Activated CD8-positive, alpha-beta memory T cell treated with anti-CD3 and anti-CD28 coated beads, Interleukin-2, amount 50 U/mL, for 24 hours (primary cell): Measurements from ENCODE around the gene LSG1.
A peak's percentile ranks its signal among the peaks of the same experiment; 100 is the strongest.

ENCODE experiments used
- DNase-seq: peaks from one replicate; pipeline ENCODE4 v3.0.0-alpha.2; 2020; ENCODE audit errors: extremely low read depth

The LSG1 gene

DNA sequence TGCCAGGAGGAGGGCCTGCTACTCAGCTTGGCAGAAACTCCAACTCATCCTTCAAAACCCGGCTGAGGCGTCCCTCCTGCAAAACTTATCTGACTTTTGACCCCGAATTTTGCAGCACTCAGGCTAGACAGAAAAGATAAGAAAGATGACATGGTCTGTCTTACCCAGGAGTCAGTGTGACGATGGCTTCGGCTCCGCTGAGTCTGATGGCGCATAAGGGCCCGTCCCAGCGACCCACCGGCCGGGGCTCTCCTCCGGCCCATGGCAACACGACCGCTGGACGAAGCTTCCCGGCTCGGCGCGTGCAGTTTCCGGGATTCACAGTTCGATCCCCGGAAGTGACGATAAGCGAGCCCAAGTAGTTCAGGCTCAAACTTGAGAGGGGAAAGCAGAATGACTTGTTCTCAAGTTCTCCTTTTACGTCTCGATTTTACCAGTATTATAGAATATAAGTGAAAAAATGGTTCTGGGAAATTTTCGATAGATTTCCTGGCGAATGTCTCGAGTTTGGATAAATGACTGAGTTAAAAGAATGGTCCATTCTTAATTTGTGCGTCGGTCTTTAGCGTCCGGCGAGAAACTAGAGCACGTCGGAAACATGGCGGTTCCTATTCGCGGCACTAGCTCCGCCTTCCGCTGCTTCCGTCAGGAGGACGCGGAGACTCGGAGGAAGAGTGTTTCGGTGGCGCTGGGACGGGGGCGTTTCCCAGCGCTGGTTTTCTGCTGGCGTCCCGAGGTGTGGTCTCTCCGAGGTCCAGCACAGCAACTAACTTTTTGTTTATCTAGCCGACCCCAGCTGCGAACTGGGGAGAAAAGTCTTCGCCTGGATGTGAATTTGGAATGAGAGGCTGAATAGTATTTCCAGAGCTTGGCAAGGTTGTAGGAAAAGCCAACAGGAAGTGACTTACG, at the start of gene LSG1:
TSS of gene LSG1 (minus strand) at position 292 of the 909 bp plus-strand sequence. CDS start at position 263, 29 bp downstream.
- DNase-seq = peak; percentile 79

- DNase-seq = no peak
Measured at GRCh38 chr3:194720048-194720447, 48.1 kb upstream of the LSG1 start.

- no peak for DNase-seq
Measured at GRCh38 chr3:194718079-194718478, 46.1 kb upstream of the LSG1 start.

DNA sequence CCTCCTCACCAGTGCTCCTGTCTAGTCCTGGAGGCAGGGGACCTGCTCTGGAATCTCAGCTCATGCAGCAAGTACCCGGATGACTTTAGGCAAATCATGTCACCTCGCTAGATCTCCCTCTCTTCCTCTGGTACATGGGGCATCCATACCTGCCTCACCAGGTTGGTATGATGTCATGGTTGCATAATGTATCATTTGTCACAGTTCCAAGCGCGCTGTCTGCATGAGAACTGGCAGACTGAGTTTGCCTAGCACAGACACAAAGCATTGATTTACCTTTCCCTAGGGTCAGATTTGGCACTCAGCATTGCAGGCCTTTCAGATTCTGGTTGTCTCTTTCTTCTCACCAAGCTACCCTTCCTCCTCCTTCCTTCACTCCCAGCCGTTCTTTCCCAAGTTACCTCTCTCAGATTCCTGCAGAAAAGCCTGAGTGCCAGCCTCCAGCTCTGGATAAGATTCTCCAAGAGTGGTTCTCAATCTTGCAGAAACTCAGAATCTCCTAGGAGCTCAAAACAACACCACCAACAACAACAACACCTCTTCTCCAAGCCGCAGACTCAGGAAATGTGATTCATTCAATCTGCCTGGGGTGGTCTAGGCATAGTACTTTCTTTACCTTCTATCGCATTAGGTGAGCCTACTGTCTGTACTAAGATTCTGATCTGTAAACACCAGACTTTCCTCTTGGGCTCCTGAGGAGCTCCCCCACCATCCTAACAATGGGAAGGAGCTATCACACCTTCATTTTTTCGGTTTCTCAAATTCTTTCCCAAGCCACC, 43.2 kb upstream of the LSG1 start:
- no peak for DNase-seq

DNA sequence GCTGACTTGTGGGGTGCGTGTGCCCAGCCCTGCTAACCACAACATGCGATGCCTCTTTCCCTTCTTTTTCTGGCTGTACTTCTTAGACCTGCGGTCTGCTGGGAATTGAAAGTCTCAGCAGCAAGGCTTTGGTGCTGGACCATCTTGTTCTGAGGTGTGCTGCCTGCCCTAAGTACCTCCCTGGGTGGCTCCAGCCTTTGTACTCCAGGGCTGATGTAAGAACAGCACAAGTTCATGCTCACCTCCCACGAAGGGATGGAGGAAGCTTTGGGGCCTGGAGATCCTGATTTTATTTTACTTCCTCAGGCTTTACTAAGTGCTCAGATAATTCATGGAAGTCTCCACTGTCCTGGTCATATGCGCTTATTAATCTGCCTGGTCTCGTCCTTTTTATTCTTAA, 42.6 kb upstream of the LSG1 start:
- no peak for DNase-seq

DNA sequence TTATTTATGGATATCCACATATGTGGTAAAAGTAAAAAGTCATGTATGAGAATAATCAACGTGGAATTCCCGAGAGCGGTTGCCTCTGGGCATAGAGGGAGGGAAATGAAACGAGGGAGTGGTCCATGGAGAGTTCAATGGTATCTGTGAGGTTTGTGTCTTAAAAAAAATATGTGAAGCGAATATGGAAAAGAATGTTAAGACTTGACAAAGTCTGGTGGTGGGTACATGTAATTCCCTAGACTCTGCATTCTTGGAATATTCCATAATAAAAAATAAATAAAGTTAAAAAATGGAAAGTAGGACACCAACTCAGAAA, 42.1 kb upstream of the LSG1 start:
- DNase-seq = no peak

GRCh38 chr3:194713299-194714136, 41.5 kb upstream of the LSG1 start:
- no peak for DNase-seq

GRCh38 chr3:194711913-194712312, 39.9 kb upstream of the LSG1 start:
- no peak for DNase-seq

GRCh38 chr3:194711286-194711685, 39.3 kb upstream of the LSG1 start:
- no peak for DNase-seq

DNA sequence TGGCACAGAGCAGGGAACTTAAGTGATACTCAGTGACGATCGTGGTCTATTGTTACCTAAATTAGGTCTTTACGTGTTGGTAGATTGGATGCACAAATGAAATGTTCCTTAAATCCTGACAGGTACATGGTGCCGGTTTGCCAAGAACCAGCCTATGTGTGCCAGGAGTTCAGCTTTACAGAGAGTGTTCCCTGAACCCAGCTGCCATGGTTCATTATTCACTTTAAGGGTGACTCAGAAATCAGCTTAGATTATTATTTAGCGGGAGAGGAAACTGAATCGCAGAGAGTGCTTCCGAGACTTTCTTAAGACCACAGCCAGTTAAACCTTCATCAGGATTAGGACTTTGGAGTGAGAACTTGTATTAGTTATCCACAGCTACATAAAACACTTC, 35.2 kb upstream of the LSG1 start:
- no peak for DNase-seq

DNA sequence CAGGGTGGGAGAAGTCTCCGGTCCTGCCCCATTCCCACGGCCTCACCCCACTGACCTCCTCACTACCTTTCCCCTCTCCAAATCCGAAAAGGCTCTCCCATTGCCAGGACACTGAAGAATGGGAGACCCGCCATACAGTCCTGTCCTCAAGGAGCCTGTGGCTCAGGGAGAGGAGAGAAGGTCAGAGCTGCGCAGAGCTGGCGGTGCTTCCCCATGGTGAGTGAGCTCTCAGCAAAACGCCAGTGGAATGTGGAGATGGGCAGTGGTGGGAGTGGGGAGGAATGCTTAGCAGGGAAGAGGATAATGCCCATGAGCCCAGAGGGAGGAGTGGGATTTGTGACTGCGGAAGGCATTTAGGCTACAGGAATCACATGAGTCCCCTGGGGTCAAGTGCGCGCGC, 33.8 kb upstream of the LSG1 start:
- DNase-seq = no peak

- no peak for DNase-seq
Measured at GRCh38 chr3:194705227-194705626, 33.2 kb upstream of the LSG1 start.

- DNase-seq = no peak
Measured at GRCh38 chr3:194702545-194702944, 30.6 kb upstream of the LSG1 start.

GRCh38 chr3:194696702-194697101, 24.7 kb upstream of the LSG1 start:
- DNase-seq = no peak

DNA sequence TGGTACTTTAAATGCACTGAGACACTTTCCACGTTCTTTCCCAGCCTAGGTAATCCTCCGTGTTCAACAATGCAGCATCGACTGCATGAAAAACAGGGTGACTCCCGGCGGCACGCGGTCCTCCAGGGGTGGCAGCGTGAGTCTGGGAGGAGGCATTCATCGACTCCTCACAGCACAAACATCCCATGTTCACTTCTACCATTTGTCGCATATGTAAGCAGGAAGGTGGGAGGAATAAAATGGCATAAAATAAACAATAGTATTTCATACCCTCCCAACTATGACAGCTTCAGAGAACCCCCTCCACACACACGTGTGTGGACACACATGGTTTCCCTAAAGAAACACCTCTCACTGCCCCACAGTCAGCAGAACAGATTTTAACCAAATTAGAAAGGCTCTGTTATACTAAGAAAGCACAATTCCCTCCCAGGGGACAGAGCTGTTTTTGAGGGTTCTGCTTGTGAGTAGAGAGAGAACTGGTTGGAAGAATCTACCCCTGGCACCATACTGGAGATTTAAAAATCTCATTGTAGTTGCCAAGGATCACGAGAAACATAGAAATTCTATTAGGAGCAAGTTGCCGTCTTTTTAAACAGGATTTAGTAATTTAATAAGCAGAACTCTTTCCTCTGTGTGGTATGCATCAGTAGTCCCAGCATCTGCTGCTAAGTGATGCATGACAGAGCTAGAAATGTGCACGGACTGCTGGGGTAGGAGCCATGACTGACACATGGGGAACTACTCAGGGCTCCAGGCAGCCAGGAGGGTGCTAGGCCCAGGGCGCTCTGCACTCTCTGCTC, 19.7 kb upstream of the LSG1 start:
- DNase-seq = no peak

- DNase-seq = no peak
Measured at GRCh38 chr3:194690501-194691372, 18.7 kb upstream of the LSG1 start.

GRCh38 chr3:194689493-194689944, 17.5 kb upstream of the LSG1 start:
- DNase-seq = no peak

GRCh38 chr3:194688946-194689345, 17.0 kb upstream of the LSG1 start:
- no peak for DNase-seq

DNA sequence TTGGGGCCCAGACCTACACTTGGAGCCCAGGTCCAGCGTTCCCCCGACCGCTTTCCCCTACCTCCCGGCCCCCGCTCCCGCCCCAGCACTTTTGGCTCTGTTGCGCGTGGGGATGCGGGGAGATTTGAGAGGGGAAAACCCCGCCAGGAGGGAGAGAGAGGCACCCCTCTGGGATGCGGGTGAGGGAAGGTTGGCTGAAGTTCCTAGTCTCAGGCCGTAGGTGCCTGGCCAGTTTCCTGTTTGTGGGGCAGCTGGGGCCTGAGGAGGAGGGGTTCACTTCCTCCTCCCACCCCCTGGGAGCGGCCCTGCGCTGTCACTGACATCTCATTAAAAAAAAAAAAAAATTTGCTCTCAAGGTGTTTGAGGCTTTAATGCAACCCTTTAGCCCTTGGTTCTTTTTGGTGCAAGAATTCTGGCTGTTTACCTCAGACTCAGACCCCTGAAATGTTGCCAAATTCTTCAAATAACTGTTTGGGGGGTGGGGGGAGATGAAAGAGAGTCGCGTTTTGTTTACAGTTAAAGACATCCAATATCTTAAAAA, 16.3 kb upstream of the LSG1 start:
- no peak for DNase-seq

GRCh38 chr3:194687638-194688199, 15.7 kb upstream of the LSG1 start:
- DNase-seq = no peak
